SJSA1 (cell line): ENCODE results near the gene BBS9. TPM values are rescaled to one million over a fixed set of nuclear protein-coding genes. Genes with fewer than 3 reads are reported as not detected.

Source experiments
- DNase-seq, 2 experiments: peaks; one replicate each; pipeline ENCODE4 v3.0.0-alpha.2; 2015 to 2020; ENCODE audit warnings: low spot score in 2 of 2, low read depth in 1 of 2
- H3K27ac ChIP-seq: fragments of 250-450 bp; sonication (Bioruptor Pico); 2 replicates; pipeline ENCODE4 v1.5.1; 2020; ENCODE audit warnings: mild to moderate bottlenecking, moderate library complexity
- H3K27me3 ChIP-seq: fragments of 250-450 bp; sonication (Bioruptor Pico); replicated peaks from 2 replicates; pipeline ENCODE4 v1.5.1; 2020; ENCODE audit warnings: mild to moderate bottlenecking, moderate library complexity
- H3K36me3 ChIP-seq: fragments of 250-450 bp; sonication (Bioruptor Pico); 2 replicates; pipeline ENCODE4 v1.5.1; 2020; ENCODE audit warnings: mild to moderate bottlenecking
- H3K4me1 ChIP-seq: fragments of 250-450 bp; sonication (Bioruptor Pico); replicated peaks from 2 replicates; pipeline ENCODE4 v1.6.1; 2021; ENCODE audit warnings: mild to moderate bottlenecking
- H3K4me3 ChIP-seq: fragments of 250-450 bp; sonication (Bioruptor Pico); 2 replicates; pipeline ENCODE4 v1.5.1; 2020; ENCODE audit warnings: mild to moderate bottlenecking
- H3K9me3 ChIP-seq: fragments of 250-450 bp; sonication (Bioruptor Pico); replicated peaks from 2 replicates; pipeline ENCODE4 v1.5.1; 2020; ENCODE audit warnings: mild to moderate bottlenecking
- total RNA-seq: library from RNA; depleted of rRNA; stranded (reverse); fragments of >200 nt; shearing (Covaris generic); gene quantifications from 2 replicates; pipeline ENCODE4 v1.2.3, GENCODE V29; 2014

The BBS9 gene
- total RNA-seq, 1 experiment from 2014 or later = 3.6 TPM

DNA sequence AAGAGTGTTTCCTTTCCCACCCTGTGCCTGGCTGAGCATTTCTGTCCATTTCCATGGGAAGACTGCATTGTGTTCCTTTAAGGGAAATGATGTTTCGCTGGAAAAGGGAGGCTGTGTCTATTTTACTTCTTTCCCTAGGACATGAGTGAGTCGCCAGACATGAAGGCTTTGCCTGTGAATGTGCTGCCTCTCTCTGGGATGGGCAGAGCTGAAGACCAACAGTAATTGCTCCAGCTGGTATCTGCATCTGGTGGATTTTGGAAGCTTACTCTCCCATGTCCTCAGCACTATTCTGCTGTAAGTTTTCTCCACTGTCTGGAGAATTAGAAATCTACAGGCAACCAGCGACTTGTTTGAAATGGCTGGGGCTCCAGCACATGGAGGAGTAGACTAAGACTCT, 511.4 kb downstream of the BBS9 start:
- Histone ChIP-seq H3K36me3 (no peaks in the 10 kb centered on the region), H3K4me3 (no peak overlapping the region), H3K9me3 (no peaks in the 10 kb centered on the region), H3K27ac (no peak overlapping the region), H3K4me1 (no peaks in the 10 kb centered on the region), H3K27me3 (no peaks in the 10 kb centered on the region)
- no peak for DNase-seq

DNA sequence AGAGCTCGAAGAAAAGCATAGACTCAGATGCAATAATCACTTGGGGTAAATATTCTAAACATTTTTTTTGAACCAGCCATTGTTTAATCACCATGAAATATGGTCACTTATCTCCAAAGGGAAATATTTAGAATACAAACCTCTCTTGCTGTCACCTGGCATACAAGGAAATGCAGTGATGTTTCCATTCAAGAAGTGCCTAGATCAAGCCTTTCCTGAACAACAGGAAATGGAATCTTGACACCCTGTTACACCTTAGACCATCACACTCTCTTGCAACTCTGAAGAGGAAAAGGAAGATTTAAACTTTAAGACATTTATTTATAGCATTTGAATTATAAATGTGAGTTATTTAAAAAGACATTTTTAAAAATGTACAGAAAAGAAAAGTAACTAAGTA, 512.9 kb downstream of the BBS9 start:
- Histone ChIP-seq H3K4me1 (peaks cover 6% of the 10 kb centered on the region), H3K27ac (no peak overlapping the region), H3K27me3 (no peaks in the 10 kb centered on the region), H3K36me3 (no peaks in the 10 kb centered on the region), H3K4me3 (no peak overlapping the region), H3K9me3 (no peaks in the 10 kb centered on the region)
- no peak for DNase-seq

GRCh38 chr7:33643530-33643929, 514.2 kb downstream of the BBS9 start:
- H3K27ac ChIP-seq = no peak overlapping the region
- 0 out of 2 replicates have a peak, but pooled peaks cover 3% of the 10 kb centered on the region for H3K9me3 ChIP-seq
- no peak overlapping the region for H3K4me3 ChIP-seq
- peaks cover 7% of the 10 kb centered on the region for H3K4me1 ChIP-seq
- no peaks in the 10 kb centered on the region for H3K36me3 ChIP-seq
- no peak for DNase-seq
- H3K27me3 ChIP-seq = no peaks in the 10 kb centered on the region

- 0 out of 2 replicates have a peak, but pooled peaks cover 3% of the 10 kb centered on the region for H3K9me3 ChIP-seq
- H3K4me1 ChIP-seq = peaks cover 10% of the 10 kb centered on the region
- H3K27ac ChIP-seq = no peak overlapping the region
- no peaks in the 10 kb centered on the region for H3K27me3 ChIP-seq
- no peak overlapping the region for H3K4me3 ChIP-seq
- H3K36me3 ChIP-seq = no peaks in the 10 kb centered on the region
- no peak for DNase-seq
Observed at GRCh38 chr7:33644489-33644888, 515.1 kb downstream of the BBS9 start.

GRCh38 chr7:33645104-33645503, 515.7 kb downstream of the BBS9 start:
- H3K27ac ChIP-seq = no peak overlapping the region
- H3K36me3 ChIP-seq = no peaks in the 10 kb centered on the region
- DNase-seq = no peak
- no peaks in the 10 kb centered on the region for H3K27me3 ChIP-seq
- peaks cover 15% of the 10 kb centered on the region for H3K4me1 ChIP-seq
- no peak overlapping the region for H3K4me3 ChIP-seq
- 0 out of 2 replicates have a peak, but pooled peaks cover 3% of the 10 kb centered on the region for H3K9me3 ChIP-seq

DNA sequence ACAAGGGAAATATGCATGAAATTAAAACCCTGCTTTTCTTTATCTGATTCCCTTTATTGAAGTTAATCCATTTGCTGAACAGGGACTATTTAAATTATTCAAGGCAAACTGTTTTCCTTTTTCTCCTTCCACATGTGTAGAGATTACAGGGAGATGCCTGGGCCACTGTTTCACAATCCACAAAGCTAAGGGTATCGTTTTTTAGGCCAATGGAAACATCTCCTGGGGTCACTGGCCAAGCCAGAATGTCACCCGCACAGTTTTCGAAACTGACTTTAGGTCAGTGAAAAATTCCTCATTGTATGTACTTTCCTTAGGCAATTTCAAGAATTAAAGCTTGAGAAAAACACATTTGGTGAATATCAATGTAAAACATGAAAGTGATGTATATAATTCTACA, 516.8 kb downstream of the BBS9 start:
- no peaks in the 10 kb centered on the region for H3K27me3 ChIP-seq
- no peak for DNase-seq

GRCh38 chr7:33646891-33647391, 517.6 kb downstream of the BBS9 start:
- peak in 1 of 2 experiments; percentile 3 for DNase-seq
- H3K27me3 ChIP-seq = no peaks in the 10 kb centered on the region
- H3K36me3 ChIP-seq = no peaks in the 10 kb centered on the region
- 0 out of 2 replicates have a peak, but pooled peaks cover 3% of the 10 kb centered on the region for H3K9me3 ChIP-seq
- no peak overlapping the region for H3K27ac ChIP-seq
- H3K4me3 ChIP-seq = no peak overlapping the region
- peaks cover 20% of the 10 kb centered on the region for H3K4me1 ChIP-seq

More for the DNA sequence above, 516.8 kb downstream of the BBS9 start:
- Histone ChIP-seq H3K4me1 (peaks cover 20% of the 10 kb centered on the region), H3K27ac (no peak overlapping the region), H3K9me3 (0 out of 2 replicates have a peak, but pooled peaks cover 3% of the 10 kb centered on the region), H3K36me3 (no peaks in the 10 kb centered on the region), H3K4me3 (no peak overlapping the region)

DNA sequence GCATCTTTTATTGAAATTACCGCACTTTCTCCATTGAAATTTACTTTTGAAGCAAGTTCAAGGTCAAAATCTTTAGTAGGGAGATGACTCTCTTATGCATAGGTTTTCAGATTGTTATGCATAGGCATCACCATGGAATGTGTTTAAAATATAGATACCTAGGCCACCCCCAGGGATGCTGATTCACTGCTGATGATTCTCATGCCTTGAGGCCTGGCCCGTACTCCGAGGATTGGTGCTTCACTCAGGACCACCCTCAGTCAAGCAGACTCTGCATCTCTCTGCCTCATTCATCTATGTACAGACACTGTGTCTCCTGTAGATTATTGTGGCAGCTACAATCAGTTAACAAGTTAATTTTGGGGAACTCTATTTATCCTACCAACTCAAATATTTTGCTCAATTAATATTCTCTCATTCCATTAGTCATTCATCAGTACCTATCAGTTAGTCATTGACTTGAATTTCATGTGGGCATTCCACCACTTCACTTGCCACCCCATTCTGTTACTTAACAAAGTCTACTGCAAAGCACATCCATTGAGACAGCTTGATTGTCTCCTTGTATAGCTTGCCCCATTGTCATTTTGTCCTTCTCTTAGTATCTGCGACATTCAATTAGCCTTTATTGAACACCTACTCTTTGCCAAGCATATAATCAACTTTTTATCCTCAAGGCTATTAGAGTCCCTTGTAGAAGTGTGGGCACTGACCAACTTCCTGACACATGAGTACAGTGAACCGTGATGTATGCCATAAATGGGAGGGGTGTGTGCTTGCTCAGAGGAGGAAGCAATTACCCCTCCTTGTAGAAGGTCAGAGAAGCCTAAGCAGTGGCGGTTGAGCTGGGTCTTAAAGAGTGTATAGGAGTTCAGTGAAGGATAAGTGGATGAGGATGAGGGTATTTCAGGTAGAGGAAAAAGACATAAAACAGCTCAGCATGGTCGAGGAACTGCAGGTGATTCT, 520.4 kb downstream of the BBS9 start:
- Histone ChIP-seq H3K27me3 (no peaks in the 10 kb centered on the region), H3K4me3 (no peak overlapping the region), H3K9me3 (0 out of 2 replicates have a peak, but pooled peaks cover 3% of the 10 kb centered on the region), H3K4me1 (peaks cover 20% of the 10 kb centered on the region), H3K27ac (no peak overlapping the region), H3K36me3 (no peaks in the 10 kb centered on the region)
- peak; percentile 41 to 66 for DNase-seq

DNA sequence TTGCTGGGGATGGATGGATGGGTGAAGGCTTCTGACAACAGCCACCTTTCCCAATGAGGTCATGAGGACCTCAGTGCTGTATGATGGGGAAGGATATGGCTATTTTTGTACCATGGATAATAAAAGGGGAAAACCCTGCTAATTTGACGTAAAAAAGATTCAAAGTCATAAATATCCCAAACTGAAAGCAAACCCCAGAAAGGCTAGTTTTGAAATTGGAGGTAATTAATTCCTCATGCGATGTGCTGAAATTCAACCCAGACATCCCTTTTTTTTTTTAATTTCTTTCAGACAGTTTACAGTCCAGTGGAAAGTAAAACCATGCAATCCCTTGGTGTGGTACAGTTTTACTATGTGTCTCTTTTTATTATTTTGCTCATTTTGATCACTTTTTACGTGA, 521.5 kb downstream of the BBS9 start:
- Histone ChIP-seq H3K36me3 (no peaks in the 10 kb centered on the region), H3K27ac (no peak overlapping the region), H3K4me1 (peaks cover 20% of the 10 kb centered on the region), H3K27me3 (no peaks in the 10 kb centered on the region), H3K9me3 (0 out of 2 replicates have a peak, but pooled peaks cover 3% of the 10 kb centered on the region), H3K4me3 (no peak overlapping the region)
- DNase-seq = no peak

DNA sequence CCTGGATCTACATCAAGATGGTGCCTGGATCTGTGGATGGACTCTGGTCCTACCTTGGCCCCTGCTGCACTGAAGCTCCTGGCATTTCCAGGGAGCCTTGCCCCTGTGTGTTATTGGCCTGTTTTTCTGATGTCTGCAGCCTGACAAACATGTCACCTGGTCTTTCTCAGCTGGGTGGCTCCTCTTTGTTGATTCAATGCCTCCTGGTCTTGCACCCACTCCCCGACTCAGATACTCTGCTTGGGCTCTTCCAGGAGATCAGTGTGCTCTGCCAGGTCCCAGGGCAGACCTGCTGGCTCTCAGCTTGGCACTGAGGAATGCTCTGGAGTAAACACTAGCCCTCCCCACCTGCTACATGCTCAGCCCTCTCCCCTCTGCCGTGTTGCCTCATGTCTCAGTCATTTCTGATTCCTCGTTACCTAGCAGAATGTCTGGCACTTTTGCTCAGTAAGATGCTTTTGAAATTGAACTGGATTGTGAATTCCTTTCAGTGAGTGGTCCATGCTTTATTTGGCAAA, 522.7 kb downstream of the BBS9 start:
- Histone ChIP-seq H3K9me3 (0 out of 2 replicates have a peak, but pooled peaks cover 3% of the 10 kb centered on the region), H3K27ac (no peak overlapping the region), H3K36me3 (no peaks in the 10 kb centered on the region), H3K4me3 (no peak overlapping the region), H3K4me1 (peaks cover 17% of the 10 kb centered on the region), H3K27me3 (no peaks in the 10 kb centered on the region)
- no peak for DNase-seq

GRCh38 chr7:33654676-33655075, 525.3 kb downstream of the BBS9 start:
- DNase-seq = no peak
- H3K4me1 ChIP-seq = peaks cover 10% of the 10 kb centered on the region
- H3K27ac ChIP-seq = no peak overlapping the region

More at GRCh38 chr7:33654676-33655075, 525.3 kb downstream of the BBS9 start:
- no peak overlapping the region for H3K4me3 ChIP-seq
- H3K9me3 ChIP-seq = no peaks in the 10 kb centered on the region
- H3K27me3 ChIP-seq = no peaks in the 10 kb centered on the region
- H3K36me3 ChIP-seq = no peaks in the 10 kb centered on the region
